ENCODE results near the gene ABHD16A.
"Not testable (repeated sequence)": the region's sequence is repeated elsewhere in the genome, so short reads cannot be mapped to it uniquely, and the experiment has no call there.

Gene ABHD16A

DNA sequence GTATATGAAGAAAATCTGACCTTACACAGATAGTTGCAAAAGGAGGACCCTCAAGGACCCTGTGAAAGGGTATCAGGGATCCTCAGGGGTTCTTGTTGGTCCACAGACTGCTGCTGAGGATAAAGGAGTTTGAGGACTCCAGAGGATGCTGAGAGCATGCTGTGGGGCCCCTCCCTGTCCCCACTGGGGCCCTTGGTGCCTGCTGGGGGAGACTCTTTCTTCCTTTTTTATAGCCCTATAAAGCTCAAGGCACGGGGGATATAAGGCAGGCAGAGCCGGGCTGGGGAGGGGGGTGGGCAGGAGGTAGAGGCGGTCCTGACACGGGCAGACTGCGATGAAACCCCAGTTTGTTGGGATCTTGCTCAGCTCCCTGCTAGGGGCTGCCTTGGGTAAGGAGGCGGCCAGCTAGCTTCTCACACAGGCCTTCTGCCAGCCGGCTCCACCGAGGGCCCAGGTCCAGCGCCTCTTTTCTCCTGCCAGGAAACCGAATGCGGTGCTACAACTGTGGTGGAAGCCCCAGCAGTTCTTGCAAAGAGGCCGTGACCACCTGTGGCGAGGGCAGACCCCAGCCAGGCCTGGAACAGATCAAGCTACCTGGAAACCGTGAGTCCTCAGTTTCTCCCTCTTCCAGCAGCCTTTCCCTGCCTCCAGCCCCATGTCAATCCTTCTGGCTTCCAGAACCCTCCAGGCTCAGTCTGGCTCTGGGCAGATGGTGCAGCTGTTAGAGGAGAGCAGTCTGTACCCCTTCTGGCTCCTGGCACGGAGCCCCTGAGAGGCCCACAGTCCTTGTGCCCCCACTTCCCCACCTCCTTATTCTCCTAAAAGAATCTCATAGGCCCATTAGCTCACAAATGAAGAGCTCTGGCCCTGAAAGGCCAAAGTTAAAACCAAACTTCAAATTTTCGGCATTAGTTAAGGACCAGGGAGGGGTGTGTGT, 12.2 kb upstream of the ABHD16A start, which contains the start of gene LY6G6D:
LY6G6D (plus strand) TSS at position 327 of the 937 bp plus-strand sequence; CDS start at position 335, 8 bp downstream.
- no peak for DNase-seq (ENCODE audit: low read depth in 2 of 2, low spot score in 1 of 2)

DNA sequence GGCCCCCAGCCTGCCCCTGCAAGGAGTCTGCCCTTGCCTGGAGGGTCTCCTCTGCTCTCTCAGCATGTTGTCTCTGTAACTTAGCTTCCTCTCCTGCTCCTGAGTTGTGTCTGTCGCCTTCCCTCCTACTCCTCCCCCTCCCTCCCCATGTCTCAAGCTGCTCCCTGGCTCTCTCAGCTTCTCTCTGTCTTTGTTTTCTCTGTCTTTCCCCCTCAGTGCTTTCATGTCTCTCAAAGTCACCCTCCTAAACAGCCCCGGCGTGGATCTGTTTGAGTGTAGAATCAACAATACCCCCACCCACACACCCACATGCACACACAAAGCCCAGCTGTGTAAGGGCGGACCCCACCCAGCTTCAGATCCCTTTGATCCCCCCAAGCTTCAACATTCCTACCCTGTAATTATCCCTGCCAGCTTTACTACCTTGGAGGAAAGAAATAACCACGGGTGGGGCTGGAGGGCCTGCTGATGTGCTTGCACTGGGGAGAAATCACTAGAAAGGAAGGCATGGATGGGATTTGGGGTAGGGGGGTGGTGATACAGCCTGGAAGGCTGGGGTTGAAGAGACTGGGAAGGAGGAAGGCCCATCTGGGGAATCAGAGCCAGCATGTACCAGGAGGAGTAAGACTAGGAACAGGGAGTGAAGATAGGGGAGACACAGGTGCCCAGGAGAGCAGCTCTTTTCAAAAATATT, 11.0 kb upstream of the ABHD16A start:
- DNase-seq (ENCODE audit: low read depth in 2 of 2, low spot score in 1 of 2) = no peak

DNA sequence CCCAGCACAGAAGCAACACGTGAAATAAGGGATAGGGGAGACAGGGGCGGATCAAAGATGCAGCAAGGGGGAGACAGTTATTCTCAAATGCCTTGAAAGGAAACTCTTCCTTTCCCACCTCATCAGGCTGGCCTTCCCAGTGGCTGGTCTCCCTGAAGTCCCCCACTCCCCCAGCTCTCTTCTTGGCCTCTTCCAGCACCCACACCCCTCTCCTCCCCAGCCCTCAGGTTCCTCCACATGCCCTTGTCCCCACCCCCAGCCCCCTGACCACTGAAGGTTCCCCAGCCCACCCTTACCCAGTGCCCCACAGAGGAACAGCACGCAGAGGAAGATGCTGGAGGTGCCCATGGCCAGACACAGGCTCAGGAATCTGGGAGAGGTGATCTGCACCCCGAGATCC, 10.3 kb upstream of the ABHD16A start:
- DNase-seq (ENCODE audit: low read depth in 2 of 2, low spot score in 1 of 2) = no peak

DNA sequence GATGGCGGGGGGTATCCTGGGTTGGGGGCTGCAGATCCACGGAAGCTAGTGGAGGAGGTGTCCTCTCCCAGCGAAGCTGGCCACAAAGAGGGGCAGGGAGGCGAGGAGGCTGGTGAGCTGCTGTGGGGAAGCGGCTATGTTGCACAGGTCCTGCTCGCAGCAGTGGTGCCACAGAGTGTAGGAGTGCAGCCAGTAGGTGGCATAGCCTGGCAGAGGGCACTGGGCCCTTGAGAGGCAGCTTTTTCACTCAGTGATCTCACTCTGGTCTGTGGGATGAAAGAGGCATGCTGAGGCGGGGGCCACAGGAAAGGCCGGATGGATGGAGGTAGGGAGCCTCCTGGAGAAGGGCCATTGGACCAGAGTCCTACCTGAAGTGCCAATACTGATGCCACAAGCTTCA, 9.2 kb upstream of the ABHD16A start:
- no peak for DNase-seq (ENCODE audit: low read depth in 2 of 2, low spot score in 1 of 2)

DNA sequence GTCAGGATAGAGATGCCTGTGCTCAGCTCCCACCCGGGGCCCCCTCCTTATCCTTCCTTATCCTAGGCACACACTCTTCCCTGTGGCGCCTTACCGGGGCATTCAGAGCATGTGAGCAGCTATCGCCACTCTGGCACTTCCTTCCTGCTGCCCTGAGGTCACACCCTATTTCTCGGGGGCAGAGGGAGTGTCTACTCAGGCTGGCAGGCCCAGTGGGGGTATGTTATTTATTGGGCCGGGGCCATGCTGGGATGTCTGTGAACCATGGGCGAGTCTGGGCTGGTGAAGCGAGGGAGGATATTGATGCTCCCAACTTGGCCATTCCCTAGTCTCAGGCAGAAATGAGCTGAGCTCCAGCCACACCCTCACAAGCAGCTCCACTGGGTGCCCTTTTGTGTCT, 8.1 kb upstream of the ABHD16A start:
- DNase-seq (ENCODE audit: low read depth in 2 of 2, low spot score in 1 of 2) = no peak

DNA sequence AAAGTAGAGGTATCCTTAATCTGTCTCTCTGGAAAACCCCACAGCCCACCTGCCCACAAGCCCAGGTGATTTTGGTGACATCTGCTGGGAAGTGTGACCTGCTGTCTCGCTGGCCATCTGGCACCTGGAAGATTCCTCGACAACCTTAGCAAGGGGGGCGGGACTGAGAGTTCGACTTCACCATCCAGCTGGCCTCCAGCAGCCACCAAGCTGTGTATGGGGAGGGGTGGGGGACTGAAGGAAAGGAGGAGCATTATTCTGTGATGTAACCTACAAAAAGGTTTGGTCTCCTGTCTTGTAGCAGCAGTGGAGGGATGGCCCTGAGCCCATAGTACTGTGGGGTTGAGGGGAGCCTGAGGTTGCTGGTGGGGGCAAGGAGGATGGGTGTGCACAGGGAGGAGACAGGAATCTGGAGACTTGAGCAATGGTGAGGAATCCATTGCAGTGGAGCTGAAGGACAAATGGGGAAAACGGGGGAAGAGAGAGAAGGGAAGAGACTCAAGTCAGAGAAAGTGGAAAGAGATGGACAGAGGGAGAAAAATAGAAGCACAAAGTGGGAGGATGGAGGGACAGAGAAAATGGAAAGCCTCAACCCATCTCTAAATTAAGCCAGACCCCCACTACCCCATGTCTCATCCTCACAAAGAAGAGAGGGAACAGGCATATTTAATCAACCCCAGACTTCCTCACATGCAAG, 7.5 kb upstream of the ABHD16A start:
- DNase-seq (ENCODE audit: low read depth in 2 of 2, low spot score in 1 of 2) = no peak

DNA sequence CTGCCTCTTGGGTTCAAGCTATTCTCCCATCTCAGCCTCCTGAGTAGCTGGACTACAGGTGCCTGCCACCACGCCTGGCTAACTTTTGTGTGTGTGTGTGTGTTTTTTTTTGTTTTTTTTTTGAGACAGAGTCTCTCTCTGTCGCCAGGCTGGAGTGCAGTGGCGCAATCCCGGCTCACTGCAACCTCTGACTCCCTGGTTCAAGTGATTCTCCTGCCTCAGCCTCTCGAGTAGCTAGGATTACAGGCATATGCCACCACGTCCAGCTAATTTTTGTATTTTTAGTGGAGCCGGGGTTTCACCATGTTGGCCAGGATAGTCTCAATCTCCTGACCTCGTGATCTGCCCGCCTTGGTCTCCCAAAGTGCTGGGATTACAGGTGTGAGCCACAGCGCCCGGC, 6.0 kb upstream of the ABHD16A start:
- DNase-seq (ENCODE audit: low read depth in 2 of 2, low spot score in 1 of 2) = not testable (repeated sequence)

DNA sequence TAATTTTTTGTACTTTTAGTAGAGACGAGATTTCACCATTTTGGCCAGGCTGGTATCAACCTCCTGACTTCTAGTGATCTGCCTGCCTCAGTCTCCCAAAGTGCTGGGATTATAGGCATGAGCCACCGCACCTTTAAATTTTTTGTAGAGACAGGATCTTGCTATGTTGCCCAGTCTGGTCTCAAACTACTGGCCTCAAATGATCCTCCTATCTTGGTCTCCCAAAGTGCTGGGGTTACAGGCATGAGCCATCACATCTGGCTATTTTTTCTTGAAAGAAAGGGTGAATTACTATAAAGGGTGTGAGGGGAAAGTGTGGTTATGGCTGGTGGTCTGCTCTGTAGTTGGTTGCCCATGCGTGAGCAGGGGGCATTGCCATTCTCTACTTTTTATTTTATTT, 5.1 kb upstream of the ABHD16A start:
- no peak for DNase-seq (ENCODE audit: low read depth in 2 of 2, low spot score in 1 of 2)

DNA sequence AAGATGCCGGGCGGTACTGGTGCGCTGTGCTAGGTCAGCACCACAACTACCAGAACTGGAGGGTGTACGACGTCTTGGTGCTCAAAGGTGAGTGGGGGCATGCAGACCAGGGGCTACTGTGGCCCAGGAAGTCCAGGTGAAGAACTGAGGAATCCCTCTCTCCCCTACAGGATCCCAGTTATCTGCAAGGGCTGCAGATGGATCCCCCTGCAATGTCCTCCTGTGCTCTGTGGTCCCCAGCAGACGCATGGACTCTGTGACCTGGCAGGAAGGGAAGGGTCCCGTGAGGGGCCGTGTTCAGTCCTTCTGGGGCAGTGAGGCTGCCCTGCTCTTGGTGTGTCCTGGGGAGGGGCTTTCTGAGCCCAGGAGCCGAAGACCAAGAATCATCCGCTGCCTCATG, 4.6 kb upstream of the ABHD16A start:
- no peak for DNase-seq (ENCODE audit: low read depth in 2 of 2, low spot score in 1 of 2)

DNA sequence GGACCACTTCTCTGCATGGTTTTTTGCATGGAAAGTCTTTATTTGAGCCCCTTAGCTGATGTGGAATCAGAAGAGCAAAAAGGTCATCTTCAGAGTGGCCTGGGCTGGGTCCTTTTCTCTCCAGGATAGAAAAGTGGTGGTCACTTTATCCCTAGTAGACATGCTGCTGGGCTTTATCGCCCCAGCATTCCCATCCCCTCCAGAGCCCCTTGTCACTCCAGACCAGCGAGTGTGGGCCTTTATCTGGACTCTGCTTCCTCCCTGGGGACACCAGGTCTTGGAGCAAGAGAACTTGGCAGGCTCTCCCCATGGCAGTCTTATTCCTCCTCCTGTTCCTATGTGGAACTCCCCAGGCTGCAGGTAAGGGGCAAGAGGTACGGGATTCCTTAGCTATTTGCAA, 3.5 kb upstream of the ABHD16A start, which contains the start of gene LY6G6F:
LY6G6F (plus strand) TSS at position 268 of the 400 bp plus-strand sequence; CDS start at position 309, 41 bp downstream.
- DNase-seq (ENCODE audit: low read depth in 2 of 2, low spot score in 1 of 2) = no peak

DNA sequence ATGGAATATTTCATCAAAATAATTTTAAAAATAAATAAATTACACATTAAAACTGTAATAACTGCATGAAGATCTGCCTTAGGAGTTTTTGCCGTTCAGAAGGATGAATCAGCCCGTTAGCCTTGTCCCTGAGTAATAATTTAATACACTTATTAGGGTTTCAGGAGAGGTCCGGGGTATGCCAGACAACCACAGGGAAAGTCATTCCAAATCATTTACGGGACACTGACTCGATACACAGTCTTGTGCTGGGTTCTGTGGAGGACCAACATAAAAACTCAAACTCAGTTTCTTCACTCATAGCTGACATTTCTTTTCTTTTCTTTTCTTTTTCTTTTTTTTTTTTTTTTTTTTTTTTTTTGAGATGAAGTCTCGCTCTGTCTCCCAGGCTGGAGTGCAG, 2.8 kb upstream of the ABHD16A start:
- no peak for DNase-seq (ENCODE audit: low read depth in 2 of 2, low spot score in 1 of 2)

DNA sequence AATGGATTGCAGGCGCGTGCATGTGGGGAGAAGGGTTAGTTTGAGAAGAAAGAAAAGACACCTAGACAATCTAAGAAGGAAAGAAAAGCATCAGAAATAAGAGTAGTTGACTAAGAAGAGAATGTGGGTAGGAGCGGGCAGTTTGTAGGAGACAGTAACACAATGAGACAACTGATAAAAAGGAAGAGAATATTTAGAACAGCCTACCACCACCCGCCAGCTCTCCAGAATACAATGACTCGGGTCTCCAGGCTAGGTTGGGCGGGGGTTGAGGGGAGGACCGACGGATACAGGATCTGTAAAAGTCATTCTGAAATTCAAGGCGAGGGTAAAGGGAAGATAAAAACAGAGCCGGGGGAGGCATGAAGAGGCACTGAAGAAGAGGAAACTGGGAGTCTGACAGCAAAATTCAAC, 712 bp downstream of the ABHD16A start:
- no peak for DNase-seq (ENCODE audit: low read depth in 2 of 2, low spot score in 1 of 2)

DNA sequence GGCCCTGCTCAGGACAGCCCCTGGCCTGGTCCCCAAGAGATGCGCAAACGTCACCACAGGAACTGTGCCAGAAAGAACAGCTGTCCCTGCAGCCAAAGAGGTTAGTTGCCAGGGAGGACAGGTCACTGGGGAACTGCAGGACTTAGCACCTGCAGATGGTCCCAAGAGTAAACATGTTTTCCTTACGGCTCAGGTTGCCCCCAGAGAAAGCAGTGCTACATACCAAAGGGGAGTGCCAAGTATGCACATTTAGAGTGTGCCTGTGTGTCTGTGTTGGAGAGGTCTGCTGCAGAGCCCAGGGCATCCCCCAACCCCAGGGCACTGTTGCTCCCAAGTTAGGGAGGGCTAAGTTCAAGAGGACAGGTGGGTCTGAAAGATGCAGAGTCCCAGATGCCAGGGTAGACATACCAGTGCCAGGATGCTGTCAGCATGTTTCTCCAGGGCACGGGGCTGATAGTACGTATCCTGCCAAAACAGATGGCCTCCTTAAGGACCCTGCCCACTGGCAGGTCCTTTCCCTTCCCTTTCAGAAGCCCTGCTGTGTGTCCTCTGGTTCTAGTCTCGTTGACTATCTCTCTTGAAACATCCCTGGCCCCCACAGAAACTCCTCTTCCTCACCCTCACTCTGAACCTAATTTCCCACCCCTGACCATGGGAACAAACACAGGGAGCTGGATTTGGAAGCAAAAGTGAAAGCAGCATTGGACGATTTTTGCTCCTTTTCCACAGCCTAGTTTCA, 1.3 kb downstream of the ABHD16A start:
- DNase-seq (ENCODE audit: low read depth in 2 of 2, low spot score in 1 of 2) = no peak

DNA sequence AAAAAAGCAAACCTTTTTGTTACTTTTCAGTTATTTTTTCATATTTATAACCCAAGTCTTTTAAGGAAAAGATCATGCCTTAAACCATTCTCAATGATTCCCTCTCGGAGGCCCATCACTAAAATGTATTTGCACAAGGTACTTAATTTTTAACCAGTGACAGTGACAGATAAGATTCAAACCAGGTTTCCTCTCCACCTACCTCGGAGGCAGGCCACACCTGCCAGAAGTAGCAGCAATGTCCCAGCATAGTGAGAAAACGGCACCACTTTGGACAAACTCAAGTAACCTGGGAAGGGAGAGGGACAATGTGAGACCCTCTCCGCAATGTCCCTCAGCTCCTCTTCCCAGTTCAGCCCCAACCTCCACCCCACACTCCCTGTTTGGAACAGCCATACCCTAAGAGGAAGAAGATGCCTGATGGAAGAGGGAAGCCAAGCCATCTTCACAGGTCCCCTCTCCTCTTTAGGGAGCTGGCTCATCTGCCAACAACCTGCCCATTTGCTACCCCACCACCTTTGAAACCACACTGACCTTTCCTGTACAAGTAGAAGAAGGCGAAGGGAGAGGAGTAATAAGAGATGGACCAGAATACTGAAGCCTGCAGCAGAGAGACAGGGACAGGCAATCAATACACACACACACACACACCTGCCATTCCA, 2.3 kb downstream of the ABHD16A start:
- DNase-seq (ENCODE audit: low read depth in 2 of 2, low spot score in 1 of 2) = no peak

DNA sequence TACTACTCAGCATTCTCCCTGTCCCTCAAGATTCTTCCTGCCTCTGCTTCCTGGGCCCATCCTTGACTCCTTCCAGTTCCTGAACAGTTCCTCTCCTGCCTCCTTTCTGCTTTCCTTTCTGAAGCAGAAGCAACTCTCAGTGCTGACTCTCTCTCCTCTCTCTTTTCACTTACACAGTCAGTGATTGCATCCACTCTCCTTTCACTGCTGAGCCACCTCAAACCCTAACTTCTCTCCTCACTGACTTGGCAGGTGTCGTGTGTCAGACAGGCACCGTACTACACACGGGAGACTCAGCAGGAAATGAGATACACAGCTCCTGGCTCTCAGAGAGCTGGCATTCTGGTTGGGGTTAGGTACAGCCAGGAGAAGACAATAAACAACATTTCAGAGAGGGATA, 5.6 kb downstream of the ABHD16A start:
- DNase-seq (ENCODE audit: low read depth in 2 of 2, low spot score in 1 of 2) = no peak

DNA sequence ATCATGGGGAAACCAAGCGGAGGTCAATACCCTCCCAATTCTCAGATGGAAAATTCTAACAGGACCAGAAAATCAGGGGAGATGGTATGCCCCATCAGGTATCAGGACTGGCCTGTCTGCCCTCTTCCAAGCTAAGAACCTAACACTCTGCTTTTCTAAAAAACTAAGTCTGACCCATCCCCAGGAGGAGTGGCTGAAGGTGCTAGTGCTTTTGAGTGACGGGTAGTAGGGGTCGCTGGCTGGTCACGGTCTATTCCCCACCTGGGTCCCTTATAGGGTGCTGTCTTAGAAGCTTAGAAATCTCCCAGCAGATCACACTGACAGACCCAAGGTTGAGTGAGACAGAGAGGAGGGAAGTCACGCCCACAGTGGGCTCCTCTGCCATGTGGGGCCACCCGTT, 9.6 kb downstream of the ABHD16A start:
- DNase-seq (ENCODE audit: low read depth in 2 of 2, low spot score in 1 of 2) = no peak

DNA sequence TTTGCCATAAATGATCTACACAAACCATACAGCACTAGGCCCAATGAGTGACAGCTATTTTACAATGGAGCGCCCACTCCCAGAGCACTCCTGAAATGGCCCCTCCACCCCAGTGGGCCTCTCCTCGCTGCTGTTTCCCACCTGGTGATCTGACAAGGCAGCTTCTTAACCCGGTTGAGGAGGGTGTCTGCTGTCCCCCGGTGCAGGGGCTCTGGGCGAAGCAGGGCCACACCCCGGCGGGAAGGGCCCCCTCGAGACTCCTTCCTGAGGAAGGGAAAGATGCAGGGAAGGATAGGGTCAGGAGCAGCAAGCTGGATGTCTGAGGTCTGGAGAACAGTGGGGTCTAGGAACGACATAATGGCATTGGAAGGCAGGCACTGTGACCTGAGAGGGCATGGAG, 10.2 kb downstream of the ABHD16A start:
- DNase-seq (ENCODE audit: low read depth in 2 of 2, low spot score in 1 of 2) = no peak

DNA sequence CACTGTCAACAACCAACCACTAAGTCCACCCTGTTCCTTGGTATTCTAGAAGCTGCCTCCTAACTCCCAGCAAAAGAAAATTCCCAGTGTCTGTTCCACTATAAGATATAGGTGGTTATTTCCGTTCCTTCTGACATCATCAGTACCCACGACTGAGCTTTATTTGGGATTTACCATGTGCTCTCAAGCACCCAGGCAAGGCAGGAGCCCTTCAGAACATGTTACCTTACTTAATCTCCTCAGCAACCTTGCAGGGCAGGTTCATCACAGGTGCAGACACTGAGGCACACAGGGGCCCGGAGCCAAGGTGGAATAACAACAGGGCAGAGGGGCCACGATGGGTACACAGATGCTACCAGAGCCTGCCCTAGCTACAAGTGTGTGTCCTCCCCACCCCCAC, 10.8 kb downstream of the ABHD16A start:
- no peak for DNase-seq (ENCODE audit: low read depth in 2 of 2, low spot score in 1 of 2)

DNA sequence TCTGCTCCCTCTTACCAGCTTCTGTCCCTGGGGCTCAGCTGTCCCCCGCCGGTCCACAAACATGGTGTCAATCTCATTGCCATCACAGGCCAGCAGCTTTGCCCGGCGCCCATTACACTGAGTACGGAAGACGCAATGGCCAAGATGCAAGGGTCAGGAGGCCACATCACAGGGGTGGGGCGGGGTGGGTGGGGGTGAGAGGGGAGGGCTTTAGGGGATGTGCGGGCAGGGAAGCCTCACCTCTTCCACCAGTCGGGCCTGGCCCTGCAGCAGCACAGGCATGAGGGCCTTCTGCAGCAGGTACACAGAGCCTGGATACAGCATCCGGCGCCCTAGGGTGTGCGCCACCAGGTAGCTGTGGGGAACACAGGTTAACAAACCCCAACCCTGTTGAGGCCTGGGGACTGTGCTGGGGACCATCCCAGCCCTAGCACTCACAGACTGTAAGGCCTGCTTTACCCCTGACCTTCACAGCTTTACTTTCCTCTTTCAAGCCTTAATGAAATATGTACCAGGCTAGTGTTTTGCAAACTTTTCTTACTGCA, 11.5 kb downstream of the ABHD16A start:
- DNase-seq (ENCODE audit: low read depth in 2 of 2, low spot score in 1 of 2) = no peak

DNA sequence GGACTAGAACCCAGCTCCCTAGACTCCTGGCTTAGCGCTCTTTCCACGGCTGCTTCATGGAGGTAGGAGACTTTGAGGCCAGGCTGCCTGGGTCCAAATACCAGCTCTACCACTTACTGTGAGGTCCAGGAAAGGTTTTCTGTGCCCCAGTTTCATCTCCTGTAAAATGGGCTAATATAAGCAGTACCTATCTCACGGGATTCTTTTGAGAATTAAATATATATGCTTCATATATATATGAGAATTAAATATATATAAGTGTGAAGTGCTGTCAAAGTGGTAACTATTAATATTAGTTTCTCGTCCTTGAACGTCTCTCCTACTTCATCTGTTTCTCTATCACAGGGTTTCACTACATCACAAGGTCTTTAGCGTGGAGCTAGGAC, 12.1 kb downstream of the ABHD16A start:
- DNase-seq (ENCODE audit: low read depth in 2 of 2, low spot score in 1 of 2) = no peak

All from stimulated activated CD8-positive, alpha-beta memory T cell treated with anti-CD3 and anti-CD28 coated beads, Interleukin-4, amount 100 ng/mL, for 1 hour (primary cell).